Measurements from ENCODE around the gene IP6K3. TPM values are rescaled to one million over a fixed set of nuclear protein-coding genes. Genes with fewer than 3 reads are reported as not detected.
A peak's percentile ranks its signal among the peaks of the same experiment; 100 is the strongest.

Gene IP6K3
- total RNA-seq, 1 experiment from 2014 or later, result not detected

DNA sequence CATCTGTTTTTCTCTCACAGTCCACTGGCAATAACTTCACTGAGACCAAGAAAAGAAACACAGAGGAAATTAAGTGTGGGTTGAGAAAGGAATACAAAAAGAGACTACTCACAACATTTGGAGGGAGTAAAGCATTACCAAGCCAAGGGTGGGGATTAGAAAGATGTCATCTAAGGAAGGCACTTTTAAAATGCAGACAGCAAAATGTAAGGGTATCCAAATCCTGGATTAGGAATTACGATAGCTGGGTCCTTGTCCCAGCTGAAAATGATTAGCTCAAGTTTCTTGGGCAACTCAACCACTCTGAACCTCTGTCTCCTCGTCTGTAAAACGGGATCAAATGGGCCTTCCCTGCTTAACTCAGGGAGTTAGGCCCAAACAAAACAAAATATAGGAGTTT is 40.0 kb upstream of the IP6K3 start:
- ChIA-PET POLR2A (interaction anchor here (0.5 to 0.6 kb wide), 3 partner anchors 15 to 166 kb away, joined by 3 read pairs; partner anchors contain the start of gene ITPR3), CTCF (no interaction called here)
- ATAC-seq (no peak), DNase-seq (ENCODE audit: low read depth, low spot score) (no peak)
- peak; percentile 22; the same call in 1 of the 2 replicates for TF ChIP-seq POLR2AphosphoS5 (IDR thresholded peaks at IDR 0.05; ENCODE audit: low read depth, low read length)
- TF ChIP-seq, protein P1, sequence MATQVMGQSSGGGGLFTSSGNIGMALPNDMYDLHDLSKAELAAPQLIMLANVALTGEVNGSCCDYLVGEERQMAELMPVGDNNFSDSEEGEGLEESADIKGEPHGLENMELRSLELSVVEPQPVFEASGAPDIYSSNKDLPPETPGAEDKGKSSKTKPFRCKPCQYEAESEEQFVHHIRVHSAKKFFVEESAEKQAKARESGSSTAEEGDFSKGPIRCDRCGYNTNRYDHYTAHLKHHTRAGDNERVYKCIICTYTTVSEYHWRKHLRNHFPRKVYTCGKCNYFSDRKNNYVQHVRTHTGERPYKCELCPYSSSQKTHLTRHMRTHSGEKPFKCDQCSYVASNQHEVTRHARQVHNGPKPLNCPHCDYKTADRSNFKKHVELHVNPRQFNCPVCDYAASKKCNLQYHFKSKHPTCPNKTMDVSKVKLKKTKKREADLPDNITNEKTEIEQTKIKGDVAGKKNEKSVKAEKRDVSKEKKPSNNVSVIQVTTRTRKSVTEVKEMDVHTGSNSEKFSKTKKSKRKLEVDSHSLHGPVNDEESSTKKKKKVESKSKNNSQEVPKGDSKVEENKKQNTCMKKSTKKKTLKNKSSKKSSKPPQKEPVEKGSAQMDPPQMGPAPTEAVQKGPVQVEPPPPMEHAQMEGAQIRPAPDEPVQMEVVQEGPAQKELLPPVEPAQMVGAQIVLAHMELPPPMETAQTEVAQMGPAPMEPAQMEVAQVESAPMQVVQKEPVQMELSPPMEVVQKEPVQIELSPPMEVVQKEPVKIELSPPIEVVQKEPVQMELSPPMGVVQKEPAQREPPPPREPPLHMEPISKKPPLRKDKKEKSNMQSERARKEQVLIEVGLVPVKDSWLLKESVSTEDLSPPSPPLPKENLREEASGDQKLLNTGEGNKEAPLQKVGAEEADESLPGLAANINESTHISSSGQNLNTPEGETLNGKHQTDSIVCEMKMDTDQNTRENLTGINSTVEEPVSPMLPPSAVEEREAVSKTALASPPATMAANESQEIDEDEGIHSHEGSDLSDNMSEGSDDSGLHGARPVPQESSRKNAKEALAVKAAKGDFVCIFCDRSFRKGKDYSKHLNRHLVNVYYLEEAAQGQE (IDR thresholded peaks at IDR 0.05; ENCODE audit: insufficient read depth in 1 of 2, low read depth in 2 of 2, low read length in 1 of 2), result no peak
- peak overlapping the region in 1 of 2 experiments; percentile 84; a peak in 2 of 4 replicates for H3K4me3 ChIP-seq (ENCODE audit: low read depth in 2 of 2, low read length in 2 of 2)
- peak overlapping the region; percentile 86 for H3K27ac ChIP-seq (ENCODE audit: low read length)
- no peaks in the 10 kb centered on the region for H3K27me3 ChIP-seq (ENCODE audit: control insufficient read depth, insufficient read depth, low read length)
- H3K4me1 ChIP-seq (ENCODE audit: control insufficient read depth, insufficient read depth, low read length), result peaks cover 58% of the 10 kb centered on the region
- in situ Hi-C loops (cut with HindIII; ENCODE audit: low pct_unique_long_range_greater_than_20kb, low sequenced_read_pairs) (no loop called here), intact Hi-C loops (cut with micrococcal nuclease; ENCODE audit: unreplicated experiment) (no loop called here)
- H3K9me3 ChIP-seq (ENCODE audit: control insufficient read depth, insufficient read depth, low read depth, low read length), result no peaks in the 10 kb centered on the region
- BruUV-seq (replicated peaks), result no TSS peak
- H3K36me3 ChIP-seq (ENCODE audit: control insufficient read depth, insufficient read depth, low read length), result peaks cover 22% of the 10 kb centered on the region

DNA sequence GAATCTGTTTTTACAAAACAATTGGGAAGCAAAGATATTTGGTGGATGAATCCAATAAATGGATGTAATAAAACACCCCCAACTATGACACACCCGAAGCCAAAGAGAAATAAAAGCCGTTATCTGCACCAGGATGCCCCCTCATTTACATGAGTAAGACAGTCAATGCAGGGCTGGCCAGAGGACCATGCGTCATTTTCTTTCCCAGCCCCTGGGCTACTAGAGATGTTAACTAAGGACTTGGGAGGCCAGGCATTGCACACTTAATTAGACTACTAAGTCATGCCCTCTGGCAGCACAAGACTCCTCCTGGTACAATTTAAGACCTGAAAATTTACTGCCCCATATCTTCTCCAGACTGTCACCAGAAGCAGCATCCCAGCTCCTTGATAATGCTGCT is 39.1 kb upstream of the IP6K3 start:
- ATAC-seq (no peak), DNase-seq (ENCODE audit: low read depth, low spot score) (no peak)
- Histone ChIP-seq H3K27ac (ENCODE audit: low read length) (peak overlapping the region; percentile 86), H3K4me1 (ENCODE audit: control insufficient read depth, insufficient read depth, low read length) (peaks cover 67% of the 10 kb centered on the region), H3K9me3 (ENCODE audit: control insufficient read depth, insufficient read depth, low read depth, low read length) (no peaks in the 10 kb centered on the region), H3K36me3 (ENCODE audit: control insufficient read depth, insufficient read depth, low read length) (peaks cover 25% of the 10 kb centered on the region), H3K27me3 (ENCODE audit: control insufficient read depth, insufficient read depth, low read length) (no peaks in the 10 kb centered on the region), H3K4me3 (ENCODE audit: low read depth in 2 of 2, low read length in 2 of 2) (no peak overlapping the region)
- BruUV-seq (replicated peaks), result no TSS peak
- intact Hi-C loops (cut with micrococcal nuclease; ENCODE audit: unreplicated experiment) (no loop called here), in situ Hi-C loops (cut with HindIII; ENCODE audit: low pct_unique_long_range_greater_than_20kb, low sequenced_read_pairs) (no loop called here)
- ChIA-PET CTCF (no interaction called here), POLR2A (no interaction called here)
- TF ChIP-seq POLR2AphosphoS5 (IDR thresholded peaks at IDR 0.05; ENCODE audit: low read depth, low read length) (no peak), TCF7L2 (IDR thresholded peaks at IDR 0.05; ENCODE audit: low read depth, low read length) (no peak), SIN3A (IDR thresholded peaks at IDR 0.05; ENCODE audit: borderline replicate concordance, insufficient read depth, low read depth, low read length) (no peak)
- TF ChIP-seq, protein P2, sequence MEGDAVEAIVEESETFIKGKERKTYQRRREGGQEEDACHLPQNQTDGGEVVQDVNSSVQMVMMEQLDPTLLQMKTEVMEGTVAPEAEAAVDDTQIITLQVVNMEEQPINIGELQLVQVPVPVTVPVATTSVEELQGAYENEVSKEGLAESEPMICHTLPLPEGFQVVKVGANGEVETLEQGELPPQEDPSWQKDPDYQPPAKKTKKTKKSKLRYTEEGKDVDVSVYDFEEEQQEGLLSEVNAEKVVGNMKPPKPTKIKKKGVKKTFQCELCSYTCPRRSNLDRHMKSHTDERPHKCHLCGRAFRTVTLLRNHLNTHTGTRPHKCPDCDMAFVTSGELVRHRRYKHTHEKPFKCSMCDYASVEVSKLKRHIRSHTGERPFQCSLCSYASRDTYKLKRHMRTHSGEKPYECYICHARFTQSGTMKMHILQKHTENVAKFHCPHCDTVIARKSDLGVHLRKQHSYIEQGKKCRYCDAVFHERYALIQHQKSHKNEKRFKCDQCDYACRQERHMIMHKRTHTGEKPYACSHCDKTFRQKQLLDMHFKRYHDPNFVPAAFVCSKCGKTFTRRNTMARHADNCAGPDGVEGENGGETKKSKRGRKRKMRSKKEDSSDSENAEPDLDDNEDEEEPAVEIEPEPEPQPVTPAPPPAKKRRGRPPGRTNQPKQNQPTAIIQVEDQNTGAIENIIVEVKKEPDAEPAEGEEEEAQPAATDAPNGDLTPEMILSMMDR (IDR thresholded peaks at IDR 0.05), result no peak
- TF ChIP-seq, protein P1 (IDR thresholded peaks at IDR 0.05; ENCODE audit: insufficient read depth in 1 of 2, low read depth in 2 of 2, low read length in 1 of 2), result no peak

Measured in Panc1 (cell line).